SK-N-SH (cell line): Measurements from ENCODE around the gene OR2K2. TPM values are rescaled to one million over a fixed set of nuclear protein-coding genes. Genes with fewer than 3 reads are reported as not detected.
"Not testable (repeated sequence)": the region's sequence is repeated elsewhere in the genome, so short reads cannot be mapped to it uniquely, and the experiment has no call there.

Source experiments
- CTCF ChIA-PET: fragments of 300-600, 350-600 bp; formaldehyde crosslinking; extraction: SDS; loops from one replicate; lab custom pipeline; 2021; lab: Yijun Ruan, JAX
- POLR2A ChIA-PET: fragments of 350-600 bp; sonication (Branson Sonifier 250); formaldehyde crosslinking; extraction: SDS; loops from one replicate; lab custom pipeline; 2020; ENCODE audit warnings: antibody characterized with exemption, inconsistent platforms; lab: Yijun Ruan, JAX
- DNase-seq: peaks from one replicate; pipeline ENCODE4 v3.0.0; 2012
- H2AFZ ChIP-seq: fragments of 200-600 bp; sonication (generic); 2 replicates; pipeline ENCODE4 v1.8.1; 2016; ENCODE audit warnings: antibody characterized with exemption, mild to moderate bottlenecking, low read depth
- H3F3A ChIP-seq: fragments of 200-600 bp; sonication (generic); replicated peaks from 2 replicates; pipeline ENCODE3; 2016; ENCODE audit warnings: antibody characterized with exemption, mild to moderate bottlenecking; ENCODE audit not compliant: insufficient read depth
- H3K27ac ChIP-seq, 2 experiments: fragments of 200-500 bp in 1 of 2; fragments of 200-600 bp in 1 of 2; sonication (Bioruptor generic) in 1 of 2; sonication (generic), shearing (Covaris generic) in 1 of 2; 2 replicates each; pipeline versions ENCODE4 v1.5.1 to v1.6.1; 2014 to 2016; ENCODE audit warnings: low read depth in 2 of 2, inconsistent platforms in 1 of 2, low read length in 1 of 2, mild to moderate bottlenecking in 1 of 2, mixed read lengths in 1 of 2
- H3K27me3 ChIP-seq: fragments of 200-600 bp; sonication (generic), shearing (Covaris generic); 2 replicates; pipeline ENCODE4 v1.6.1; 2016; ENCODE audit warnings: mixed run types; ENCODE audit not compliant: insufficient read depth
- H3K36me3 ChIP-seq, 2 experiments: fragments of 200-500 bp in 1 of 2; fragments of 200-600 bp in 1 of 2; sonication (Bioruptor generic) in 1 of 2; sonication (generic) in 1 of 2; replicated peaks in 1 of 2; 2 replicates each; pipeline versions ENCODE3 to v1.5.1; 2014 to 2016; ENCODE audit warnings: low read length in 1 of 2, mild to moderate bottlenecking in 1 of 2; ENCODE audit not compliant: insufficient read depth in 2 of 2, control insufficient read depth in 1 of 2
- H3K4me1 ChIP-seq, 2 experiments: fragments of 200-500 bp in 1 of 2; fragments of 200-600 bp in 1 of 2; sonication (Bioruptor generic) in 1 of 2; sonication (generic), shearing (Covaris generic) in 1 of 2; 2 replicates each; pipeline versions ENCODE4 v1.5.1 to v1.6.1; 2014 to 2016; ENCODE audit warnings: low read depth in 1 of 2, low read length in 1 of 2, mixed run types in 1 of 2; ENCODE audit not compliant: insufficient read depth in 2 of 2, control insufficient read depth in 1 of 2
- H3K4me2 ChIP-seq: fragments of 200-600 bp; sonication (generic), shearing (Covaris generic); 2 replicates; pipeline ENCODE4 v1.6.1; 2017; ENCODE audit warnings: mixed run types
- H3K4me3 ChIP-seq, 2 experiments: fragments of 200-500 bp in 1 of 2; fragments of 200-600 bp in 1 of 2; sonication (Bioruptor generic) in 1 of 2; sonication (generic), shearing (Covaris generic) in 1 of 2; 2 replicates each; pipeline versions ENCODE4 v1.5.1 to v1.8.1; 2014 to 2016; ENCODE audit warnings: low read depth in 2 of 2, inconsistent platforms in 1 of 2, low read length in 1 of 2, mild to moderate bottlenecking in 1 of 2, mixed read lengths in 1 of 2, moderate library complexity in 1 of 2
- H3K79me2 ChIP-seq: fragments of 200-600 bp; sonication (generic); 2 replicates; pipeline ENCODE4 v1.8.1; 2017; ENCODE audit warnings: mild to moderate bottlenecking; ENCODE audit not compliant: insufficient read depth
- H3K9ac ChIP-seq: fragments of 200-600 bp; sonication (generic); 2 replicates; pipeline ENCODE4 v1.6.1; 2017; ENCODE audit warnings: mixed run types
- H3K9me2 ChIP-seq: fragments of 200-600 bp; sonication (generic); 2 replicates; pipeline ENCODE4 v1.6.1; 2017; ENCODE audit warnings: mixed run types
- H3K9me3 ChIP-seq: fragments of 200-600 bp; sonication (generic); 2 replicates; pipeline ENCODE4 v1.6.1; 2017; ENCODE audit warnings: mixed run types, mild to moderate bottlenecking, moderate library complexity
- H4K20me1 ChIP-seq: fragments of 200-600 bp; sonication (generic); 2 replicates; pipeline ENCODE4 v1.6.1; 2017; ENCODE audit warnings: mild to moderate bottlenecking, mixed run types; ENCODE audit not compliant: insufficient read depth
- CTCF ChIP-seq: fragments of 200-600 bp; sonication (generic); IDR thresholded peaks from 2 replicates; pipeline ENCODE4 v1.6.1; 2017; ENCODE audit warnings: antibody characterized with exemption, mild to moderate bottlenecking, moderate library complexity
- ELF1 ChIP-seq: IDR thresholded peaks from 2 replicates; pipeline ENCODE4 v1.4.0; 2012
- FOXJ3 ChIP-seq: sonication (generic); formaldehyde crosslinking; IDR thresholded peaks from 2 replicates; pipeline ENCODE4 v1.5.1; 2020; ENCODE audit warnings: mild to moderate bottlenecking, missing genetic modification reagents
- FOXM1 ChIP-seq: IDR thresholded peaks from 2 replicates; pipeline ENCODE4 v1.4.0; 2012; ENCODE audit warnings: low read depth, mild to moderate bottlenecking
- IRF3 ChIP-seq: fragments of 150-350 bp; IDR thresholded peaks from 2 replicates; pipeline ENCODE4 v1.6.1; 2016; ENCODE audit warnings: mild to moderate bottlenecking, low read depth, low read length
- JUND ChIP-seq: IDR thresholded peaks from 2 replicates; pipeline ENCODE4 v1.4.0; 2012
- MAX ChIP-seq: IDR thresholded peaks from 2 replicates; pipeline ENCODE4 v1.4.0; 2012; ENCODE audit warnings: low read depth
- NRF1 ChIP-seq: IDR thresholded peaks from 2 replicates; pipeline ENCODE4 v1.6.1; 2012; ENCODE audit warnings: low read depth, mild to moderate bottlenecking, low read length
- PBX3 ChIP-seq: IDR thresholded peaks from 2 replicates; pipeline ENCODE4; 2012
- REST ChIP-seq: IDR thresholded peaks from 2 replicates; pipeline ENCODE4 v1.6.1; 2012; ENCODE audit warnings: mild to moderate bottlenecking, low read depth, low read length, moderate library complexity
- RFX5 ChIP-seq: IDR thresholded peaks from 2 replicates; pipeline ENCODE4 v1.6.1; 2012; ENCODE audit warnings: mild to moderate bottlenecking, improper control_type of control experiment, low read length
- SIN3A ChIP-seq: IDR thresholded peaks from 2 replicates; pipeline ENCODE4 v1.6.1; 2012; ENCODE audit warnings: low read depth, mild to moderate bottlenecking, low read length, moderate library complexity, borderline replicate concordance
- TCF12 ChIP-seq: IDR thresholded peaks from 2 replicates; pipeline ENCODE4 v1.4.0; 2012
- TEAD4 ChIP-seq: IDR thresholded peaks from 2 replicates; pipeline ENCODE4 v1.4.0; 2012; ENCODE audit warnings: mild to moderate bottlenecking, borderline replicate concordance; ENCODE audit not compliant: insufficient read depth
- USF1 ChIP-seq: IDR thresholded peaks from 2 replicates; pipeline ENCODE4 v1.4.0; 2012; ENCODE audit warnings: low read depth, borderline replicate concordance
- YY1 ChIP-seq: IDR thresholded peaks from 2 replicates; pipeline ENCODE4 v1.4.0; 2012; ENCODE audit warnings: low read depth, mild to moderate bottlenecking
- WGBS: methylation state at CpG from one replicate; pipeline ENCODE4 v1.1.6; 2017; ENCODE audit warnings: low lambda C conversion rate; 5-methylcytosine and 5-hydroxymethylcytosine counted together
- polyA plus RNA-seq, 3 experiments: library from polyadenylated mRNA; depleted of rRNA; stranded (reverse); fragments of >200 nt; gene quantifications; 2 replicates each; pipeline ENCODE4 v1.2.3, GENCODE V29; 2012

OR2K2 gene
- polyA plus RNA-seq, 1 of the 3 experiments (the other 2 are of a cell fraction) = not detected

GRCh38 chr9:111334318-111334863 is 4.4 kb upstream of the OR2K2 start:
- POLR2A ChIA-PET = not testable (repeated sequence)

GRCh38 chr9:111320631-111321030 is 9.4 kb downstream of the OR2K2 start:
- no peaks in the 10 kb centered on the region for H3K79me2 ChIP-seq
- no peaks in the 10 kb centered on the region for H3K4me1 ChIP-seq
- WGBS = 17% methylated on average over 3 of the region's 3 CpGs
- DNase-seq = no peak
- no peak overlapping the region for H2AFZ ChIP-seq
- H3K9me2 ChIP-seq = no peaks in the 10 kb centered on the region
- ChIA-PET CTCF (no interaction called here), POLR2A (no interaction called here)
- TF ChIP-seq NRF1 (no peak), PBX3 (no peak), IRF3 (no peak), RFX5 (no peak), JUND (no peak), YY1 (no peak), TEAD4 (no peak), ELF1 (no peak), TCF12 (no peak), FOXJ3 (CRISPR knock-in tag) (no peak), FOXM1 (no peak), SIN3A (no peak), CTCF (no peak), REST (no peak), MAX (no peak), USF1 (no peak)
- H3K36me3 ChIP-seq = no peaks in the 10 kb centered on the region
- no peak overlapping the region for H3K4me2 ChIP-seq
- no peaks in the 10 kb centered on the region for H4K20me1 ChIP-seq
- H3K27ac ChIP-seq = no peak overlapping the region
- no peaks in the 10 kb centered on the region for H3K27me3 ChIP-seq
- H3K9ac ChIP-seq = no peak overlapping the region
- H3F3A ChIP-seq = no peaks in the 10 kb centered on the region
- no peaks in the 10 kb centered on the region for H3K9me3 ChIP-seq
- H3K4me3 ChIP-seq = no peak overlapping the region

More at GRCh38 chr9:111334318-111334863, 4.4 kb upstream of the OR2K2 start:
- H3F3A ChIP-seq, H3K4me1 ChIP-seq, H3K79me2 ChIP-seq, H3K36me3 ChIP-seq, DNase-seq, H3K27me3 ChIP-seq, H2AFZ ChIP-seq, H3K9me3 ChIP-seq, CTCF ChIA-PET, H3K9ac ChIP-seq, H3K4me3 ChIP-seq, H4K20me1 ChIP-seq, H3K9me2 ChIP-seq, H3K4me2 ChIP-seq, H3K27ac ChIP-seq: not testable (repeated sequence)
- 80% methylated on average over 2 of the region's 5 CpGs for WGBS
